HG03442 (cell line): ENCODE results near the gene TNFAIP8L3.
"Not testable (repeated sequence)": the region's sequence is repeated elsewhere in the genome, so short reads cannot be mapped to it uniquely, and the experiment has no call there.

Source experiments
- ATAC-seq: cut with Tn5 transposase; IDR thresholded peaks from one replicate; pipeline ENCODE4 v1.9.1; 2021; ENCODE audit warnings: mild to moderate bottlenecking, moderate library complexity; ENCODE audit not compliant: unreplicated experiment

Gene TNFAIP8L3

GRCh38 chr15:51094606-51095569, at the start of gene TNFAIP8L3:
Gene TNFAIP8L3 (minus strand): TSS chr15:51094906. CDS start chr15:51094595, 311 bp downstream.
- ATAC-seq, result no peak

- ATAC-seq, result no peak
These were observed 49.4 kb upstream of the TNFAIP8L3 start for GRCh38 chr15:51144021-51144532.

DNA sequence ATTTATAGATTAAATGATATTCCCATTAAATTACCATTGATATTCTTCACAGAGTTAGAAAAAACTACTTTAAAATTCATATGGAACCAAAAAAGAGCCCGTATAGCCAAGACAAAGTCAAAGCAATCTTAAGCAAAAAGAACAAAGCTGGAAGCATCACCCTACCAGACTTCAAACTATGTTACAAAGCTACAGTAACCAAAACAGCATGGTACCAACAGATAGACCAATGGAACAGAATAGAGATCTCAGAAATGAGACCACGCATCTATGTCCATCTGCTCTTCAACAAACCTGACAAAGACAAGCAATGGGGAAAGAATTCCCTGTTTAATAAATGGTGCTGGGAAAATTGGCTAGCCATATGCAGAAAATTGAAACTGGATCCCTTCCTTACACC, 45.6 kb upstream of the TNFAIP8L3 start:
- not testable (repeated sequence) for ATAC-seq

DNA sequence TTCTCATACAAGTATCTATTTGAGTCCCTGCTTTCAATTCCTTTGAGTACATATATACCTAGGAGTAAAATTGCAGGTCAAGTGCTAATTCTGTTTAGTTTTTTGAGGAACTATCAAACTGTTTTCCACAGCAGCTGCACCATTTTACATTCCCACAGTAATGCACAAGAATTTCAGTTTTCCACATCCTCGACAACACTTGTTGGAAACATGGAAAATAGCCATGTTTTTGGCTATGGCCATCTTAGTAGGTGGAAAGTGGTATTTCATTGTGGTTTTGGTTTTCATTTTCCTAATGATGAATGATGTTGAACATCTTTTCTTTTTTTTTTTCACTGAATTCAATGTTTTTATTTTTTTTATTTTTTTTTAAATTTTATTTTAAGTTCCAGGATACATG, 44.4 kb upstream of the TNFAIP8L3 start:
- no peak for ATAC-seq

- ATAC-seq, result no peak
These were observed 43.2 kb upstream of the TNFAIP8L3 start for GRCh38 chr15:51137880-51138430.

GRCh38 chr15:51137024-51137423, 42.3 kb upstream of the TNFAIP8L3 start:
- no peak for ATAC-seq

- no peak for ATAC-seq
These were observed 40.6 kb upstream of the TNFAIP8L3 start for GRCh38 chr15:51135276-51135675.

- ATAC-seq, result no peak
These were observed 39.9 kb upstream of the TNFAIP8L3 start for GRCh38 chr15:51134416-51135199.

DNA sequence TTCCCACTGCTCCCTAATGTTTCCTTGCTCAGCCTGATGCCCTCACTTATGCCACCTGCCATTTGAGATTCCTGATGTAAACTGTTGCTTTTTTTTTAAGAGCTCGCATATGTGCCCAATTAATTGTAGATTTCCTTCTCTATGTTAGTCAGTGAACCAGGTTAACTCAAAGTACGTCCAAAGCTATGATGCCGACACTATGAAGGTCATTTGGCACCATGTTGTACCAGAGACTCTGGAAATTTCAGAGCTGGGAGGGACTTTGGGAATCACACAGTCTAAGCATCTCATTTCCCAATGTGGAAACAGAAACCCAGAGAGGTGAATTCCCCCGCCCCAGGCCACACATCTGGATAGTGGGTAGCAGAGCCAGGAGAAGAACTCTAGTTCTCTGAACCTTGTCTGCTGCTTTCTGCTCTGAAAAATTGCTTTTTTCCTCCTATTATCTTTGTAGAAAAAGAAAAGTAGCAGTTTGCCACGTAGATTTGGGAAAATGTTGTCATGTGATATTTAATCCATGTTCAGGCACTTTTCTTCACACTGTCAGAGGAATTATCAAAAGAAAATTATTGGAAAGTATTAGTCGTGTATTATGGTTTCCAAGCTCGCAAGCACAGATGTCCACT, 38.5 kb upstream of the TNFAIP8L3 start:
- no peak for ATAC-seq

GRCh38 chr15:51132384-51133139, 37.9 kb upstream of the TNFAIP8L3 start:
- no peak for ATAC-seq

GRCh38 chr15:51131596-51132290, 37.0 kb upstream of the TNFAIP8L3 start:
- ATAC-seq, result no peak

- ATAC-seq, result no peak
These were observed 35.6 kb upstream of the TNFAIP8L3 start for GRCh38 chr15:51130344-51130743.

DNA sequence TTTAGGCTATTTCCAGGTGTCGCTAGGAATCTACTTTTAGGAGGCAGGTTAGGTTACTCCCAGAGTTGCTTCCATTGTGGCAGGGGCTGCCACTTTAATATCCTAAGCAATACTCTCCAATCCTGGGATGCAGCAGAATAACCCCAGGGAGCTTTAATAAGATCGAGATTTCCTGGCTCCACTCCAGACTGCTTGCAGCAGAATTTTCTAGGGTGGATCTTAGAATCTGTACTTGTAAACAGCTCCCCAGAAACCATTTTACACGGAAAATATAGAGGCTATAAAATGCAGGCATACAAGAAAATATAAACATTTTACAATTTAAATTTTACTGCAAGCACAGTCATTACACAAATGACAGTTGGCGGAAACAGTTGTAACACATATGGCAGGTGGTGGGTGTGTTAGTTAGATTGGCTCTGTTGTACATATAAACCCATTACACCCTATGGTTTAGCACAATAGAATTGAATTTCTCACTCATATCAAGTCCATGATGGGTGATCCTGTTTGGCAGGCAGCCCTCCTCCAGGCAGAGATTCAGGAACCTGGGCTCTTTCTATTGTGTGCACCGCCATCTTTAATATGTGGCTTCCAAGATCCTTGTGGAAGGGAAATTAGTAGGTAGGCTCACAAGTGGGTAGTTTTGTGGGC, 35.0 kb upstream of the TNFAIP8L3 start:
- no peak for ATAC-seq

DNA sequence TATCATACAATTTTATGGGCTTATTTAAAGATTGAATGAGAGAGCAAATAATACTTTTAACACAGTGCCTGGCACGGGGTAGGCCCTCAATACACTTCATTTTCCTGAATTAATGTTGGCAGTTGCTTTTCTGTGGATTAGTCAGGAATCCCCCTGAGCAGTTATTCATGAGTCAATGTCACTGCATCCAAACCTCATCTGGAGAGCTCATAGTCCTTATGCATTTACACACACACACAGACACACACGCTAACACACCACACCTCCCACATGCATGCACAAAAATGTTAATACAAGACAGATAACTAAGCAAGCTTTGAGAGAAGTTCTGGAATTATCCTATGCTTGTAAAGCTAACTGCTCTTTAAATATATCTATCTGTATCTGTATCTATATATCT, 34.0 kb upstream of the TNFAIP8L3 start:
- no peak for ATAC-seq

DNA sequence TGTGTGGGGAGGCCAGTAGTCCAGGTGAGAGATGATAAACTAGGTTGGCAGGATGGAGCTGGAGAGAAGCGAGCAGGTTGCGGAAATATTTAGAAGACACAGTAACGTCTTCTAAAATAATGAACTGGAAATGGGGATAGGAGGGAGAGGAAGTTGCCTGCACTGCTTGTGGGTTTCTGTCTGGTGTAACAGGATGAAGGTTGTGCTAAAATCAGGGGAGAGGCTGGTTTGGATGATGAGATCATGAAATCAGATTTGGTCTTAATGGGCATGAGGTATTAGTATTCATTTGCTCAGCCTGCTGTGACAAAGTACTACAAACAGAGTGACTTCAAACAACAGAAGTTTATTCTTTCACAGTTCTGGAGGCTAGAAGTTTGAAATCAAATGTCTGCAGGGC, 32.1 kb upstream of the TNFAIP8L3 start:
- no peak for ATAC-seq

DNA sequence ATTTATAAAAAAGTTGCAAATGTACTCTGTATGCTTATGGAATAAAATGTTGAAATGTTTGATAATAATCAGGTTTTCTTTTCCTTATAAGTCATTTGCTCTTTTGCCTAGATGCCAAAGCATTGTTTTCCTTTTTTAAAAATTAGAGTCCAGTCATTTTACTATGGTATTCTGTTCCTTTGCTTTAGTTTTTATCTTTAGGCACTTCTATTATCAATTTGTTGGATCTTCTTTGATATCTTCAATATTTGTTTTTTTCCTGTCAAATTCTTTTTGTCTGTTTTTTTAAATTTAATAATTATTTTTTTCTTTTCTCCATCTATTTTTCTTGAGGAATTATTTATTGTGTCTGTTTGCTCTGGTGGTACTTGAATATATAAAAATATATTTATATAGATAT, 28.3 kb upstream of the TNFAIP8L3 start:
- not testable (repeated sequence) for ATAC-seq

DNA sequence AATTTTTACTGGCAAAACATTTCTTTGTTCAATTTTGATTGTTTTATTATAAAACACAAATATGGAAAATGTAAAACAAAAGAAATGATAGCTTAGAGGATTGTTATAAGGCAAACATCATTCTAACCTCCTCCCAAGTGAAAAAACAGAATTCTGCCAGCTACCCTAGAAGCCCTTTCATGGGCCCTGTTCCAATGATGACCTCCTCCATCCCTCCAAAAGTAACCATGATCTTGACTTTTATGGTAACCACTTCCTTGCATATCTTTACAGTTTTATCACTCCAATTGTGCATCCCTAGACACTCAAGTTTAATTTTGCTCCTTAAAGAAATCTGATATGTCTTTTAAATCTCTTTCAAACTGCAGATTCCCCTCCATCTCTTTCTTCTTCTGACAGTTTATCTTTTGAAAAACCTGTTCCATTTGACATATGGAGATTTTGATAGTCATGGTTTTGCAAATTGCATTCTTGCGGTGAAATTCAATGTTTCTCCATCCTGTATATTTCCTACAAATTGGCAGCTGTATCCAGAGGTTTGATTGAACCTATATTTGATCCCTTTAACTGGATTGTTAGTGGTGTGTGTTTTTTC, 27.0 kb upstream of the TNFAIP8L3 start:
- no peak for ATAC-seq

DNA sequence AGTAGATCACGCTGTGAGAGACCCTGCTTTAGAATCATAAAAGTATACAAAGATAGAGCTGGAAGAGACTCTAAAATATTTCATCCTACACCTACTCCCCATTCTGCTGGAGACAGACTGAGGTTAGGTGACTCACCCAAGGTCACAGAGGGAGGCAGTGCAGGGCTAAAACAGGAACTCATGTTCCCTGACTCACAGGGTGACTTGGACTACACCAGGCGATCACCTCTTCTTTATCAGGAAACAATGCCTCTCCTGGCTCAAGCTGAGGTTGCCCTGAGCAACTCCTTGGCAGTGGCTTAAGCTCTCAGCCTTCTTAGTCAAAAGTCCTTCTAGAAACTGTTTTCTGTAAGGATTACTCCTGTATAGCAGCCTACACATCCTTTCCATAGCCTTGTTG, 26.4 kb upstream of the TNFAIP8L3 start:
- no peak for ATAC-seq

- ATAC-seq, result no peak
These were observed 24.4 kb upstream of the TNFAIP8L3 start for GRCh38 chr15:51119120-51119519.
